Neutrophil (primary cell): ENCODE data around the gene DNAAF5.

Source experiments
- H3K27ac ChIP-seq: fragments of 200-600 bp; sonication (generic); 2 replicates; pipeline ENCODE4 v1.5.1; 2016; ENCODE audit warnings: mild to moderate bottlenecking, moderate library complexity
- H3K27me3 ChIP-seq: fragments of 200-600 bp; sonication (generic); 2 replicates; pipeline ENCODE4 v1.6.0; 2016; ENCODE audit warnings: mild to moderate bottlenecking
- H3K36me3 ChIP-seq: fragments of 200-600 bp; sonication (generic); 2 replicates; pipeline ENCODE4 v1.5.1; 2017
- H3K4me1 ChIP-seq, 2 experiments: fragments of 200-600 bp in 1 of 2; sonication (generic) in 1 of 2; 1 replicate in 1 of 2; 2 replicates in 1 of 2; pipeline versions ENCODE4 v1.5.1 to v1.6.1; 2013 to 2016; ENCODE audit warnings: low read depth in 1 of 2, low read length in 1 of 2, mild to moderate bottlenecking in 1 of 2, moderate library complexity in 1 of 2; ENCODE audit not compliant: control insufficient read depth in 1 of 2, insufficient read depth in 1 of 2
- H3K4me3 ChIP-seq, 2 experiments: fragments of 200-600 bp in 1 of 2; sonication (generic) in 1 of 2; 1 replicate in 1 of 2; 2 replicates in 1 of 2; pipeline ENCODE4 v1.5.1; 2013 to 2016; ENCODE audit warnings: low read depth in 1 of 2, low read length in 1 of 2, mild to moderate bottlenecking in 1 of 2, moderate library complexity in 1 of 2
- H3K9me3 ChIP-seq: fragments of 200-600 bp; sonication (generic); 2 replicates; pipeline ENCODE4 v1.5.1; 2016
- TF ChIP-seq, protein P1 (sequence below): fragments of 200-600 bp; sonication (generic); IDR thresholded peaks from 2 replicates; pipeline ENCODE4 v1.5.1; 2016; ENCODE audit warnings: antibody characterized with exemption

Gene DNAAF5

DNA sequence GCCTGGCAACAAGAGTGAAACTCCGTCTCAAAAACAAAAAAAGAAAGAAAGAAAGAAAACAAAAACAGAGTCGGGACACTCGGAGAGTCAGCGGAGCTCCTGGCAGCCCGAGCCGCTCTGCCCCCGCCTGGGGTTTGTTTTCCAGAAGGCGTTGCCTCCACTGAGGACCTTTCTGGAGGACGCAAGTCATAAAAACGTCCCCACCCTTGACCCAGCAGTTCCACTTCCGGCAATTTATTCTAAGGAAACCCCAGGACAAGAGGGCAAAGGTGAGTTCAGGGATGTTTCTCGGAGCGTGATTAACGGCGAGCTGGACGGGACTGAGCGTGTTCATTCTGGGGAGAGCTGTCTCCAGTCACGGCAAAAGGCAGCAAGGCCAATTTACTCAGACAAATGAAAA, 78.8 kb downstream of the DNAAF5 start:
- TF ChIP-seq, protein P1, sequence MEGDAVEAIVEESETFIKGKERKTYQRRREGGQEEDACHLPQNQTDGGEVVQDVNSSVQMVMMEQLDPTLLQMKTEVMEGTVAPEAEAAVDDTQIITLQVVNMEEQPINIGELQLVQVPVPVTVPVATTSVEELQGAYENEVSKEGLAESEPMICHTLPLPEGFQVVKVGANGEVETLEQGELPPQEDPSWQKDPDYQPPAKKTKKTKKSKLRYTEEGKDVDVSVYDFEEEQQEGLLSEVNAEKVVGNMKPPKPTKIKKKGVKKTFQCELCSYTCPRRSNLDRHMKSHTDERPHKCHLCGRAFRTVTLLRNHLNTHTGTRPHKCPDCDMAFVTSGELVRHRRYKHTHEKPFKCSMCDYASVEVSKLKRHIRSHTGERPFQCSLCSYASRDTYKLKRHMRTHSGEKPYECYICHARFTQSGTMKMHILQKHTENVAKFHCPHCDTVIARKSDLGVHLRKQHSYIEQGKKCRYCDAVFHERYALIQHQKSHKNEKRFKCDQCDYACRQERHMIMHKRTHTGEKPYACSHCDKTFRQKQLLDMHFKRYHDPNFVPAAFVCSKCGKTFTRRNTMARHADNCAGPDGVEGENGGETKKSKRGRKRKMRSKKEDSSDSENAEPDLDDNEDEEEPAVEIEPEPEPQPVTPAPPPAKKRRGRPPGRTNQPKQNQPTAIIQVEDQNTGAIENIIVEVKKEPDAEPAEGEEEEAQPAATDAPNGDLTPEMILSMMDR = no peak
- Histone ChIP-seq H3K27ac (no peak overlapping the region), H3K36me3 (no peaks in the 10 kb centered on the region), H3K4me3 (no peak overlapping the region), H3K9me3 (no peaks in the 10 kb centered on the region), H3K27me3 (peaks cover 45% of the 10 kb centered on the region), H3K4me1 (peaks cover 0 to 2% of the 10 kb centered on the region in 2 experiments)

DNA sequence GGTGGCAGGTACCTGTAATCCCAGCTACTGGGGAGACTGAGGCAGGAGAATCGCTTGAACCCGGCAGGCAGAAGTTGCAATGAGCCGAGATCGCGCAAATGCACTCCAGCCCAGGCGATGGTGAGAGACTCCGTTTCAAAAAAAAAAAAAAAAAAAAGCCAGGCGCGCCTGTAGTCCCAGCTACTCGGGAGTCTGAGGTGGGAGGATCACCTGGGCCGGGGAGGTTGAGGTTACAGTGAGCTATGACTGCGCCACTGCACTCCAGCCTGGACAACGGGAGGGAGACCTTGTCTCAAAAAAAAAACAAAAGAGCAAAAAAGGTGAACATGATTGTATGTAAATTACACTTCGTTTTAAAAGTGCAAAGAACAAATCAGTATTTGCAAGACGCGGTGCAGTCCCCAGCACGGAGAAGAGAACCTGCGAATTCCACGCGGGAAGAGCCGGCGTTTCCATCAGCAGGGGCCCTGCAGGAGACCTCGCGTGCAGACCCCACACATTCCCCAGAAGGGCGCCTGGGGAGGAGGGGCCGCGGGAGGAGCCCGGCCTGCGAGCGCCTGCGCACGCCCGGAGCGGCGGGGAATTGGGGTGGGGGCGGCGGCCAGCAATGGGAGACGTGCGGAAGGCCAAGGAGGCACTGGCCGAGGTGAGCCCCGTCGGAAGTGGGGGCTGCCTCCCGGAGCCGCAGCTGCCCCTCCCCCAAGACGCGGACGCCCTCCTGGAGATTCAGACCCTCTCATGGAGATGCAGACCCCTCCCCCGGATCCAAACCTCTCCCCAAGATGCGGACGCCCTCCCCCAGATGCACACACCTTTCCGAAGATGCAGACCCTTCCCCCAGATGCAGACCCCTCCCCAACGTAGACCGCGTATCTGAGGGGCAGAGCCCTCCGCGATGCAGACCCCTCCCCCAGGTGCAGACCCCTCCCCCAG, 89.1 kb downstream of the DNAAF5 start:
- TF ChIP-seq, protein P1 = no peak

DNA sequence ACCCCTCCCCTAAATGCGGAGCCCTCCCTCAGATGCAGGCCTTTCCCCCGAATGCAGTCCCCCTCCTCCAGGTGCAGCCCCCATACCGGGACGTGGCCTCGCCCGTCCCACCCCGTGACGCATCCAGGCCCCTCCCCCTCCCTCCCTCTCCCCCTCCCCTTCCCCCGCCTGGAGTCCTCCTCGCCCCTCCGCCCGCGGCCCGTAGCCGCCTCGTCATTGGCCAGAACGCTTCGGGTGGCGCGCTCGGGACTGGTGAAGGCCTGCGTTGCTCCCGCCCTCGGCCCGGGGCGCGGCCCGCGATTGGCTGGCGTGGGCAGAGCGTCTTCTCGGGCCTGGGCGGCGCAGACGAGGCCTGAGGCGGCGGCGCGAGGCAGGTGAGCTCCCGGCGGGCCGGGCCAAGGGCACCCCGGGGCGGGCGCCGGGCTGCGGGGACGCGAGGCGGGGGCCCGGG, 89.8 kb downstream of the DNAAF5 start:
- H3K4me3 ChIP-seq = peak overlapping the region in 1 of 2 experiments; percentile 44
- peaks cover 18 to 29% of the 10 kb centered on the region in 2 experiments for H3K4me1 ChIP-seq
- no peaks in the 10 kb centered on the region for H3K36me3 ChIP-seq
- H3K27me3 ChIP-seq = peaks cover 98% of the 10 kb centered on the region
- no peak overlapping the region for H3K27ac ChIP-seq
- no peaks in the 10 kb centered on the region for H3K9me3 ChIP-seq
- TF ChIP-seq, protein P1 = no peak

More for the DNA sequence above, 89.1 kb downstream of the DNAAF5 start:
- no peaks in the 10 kb centered on the region for H3K36me3 ChIP-seq
- H3K27me3 ChIP-seq = peaks cover 95% of the 10 kb centered on the region
- H3K4me1 ChIP-seq = peaks cover 18 to 29% of the 10 kb centered on the region in 2 experiments
- no peaks in the 10 kb centered on the region for H3K9me3 ChIP-seq
- H3K27ac ChIP-seq = no peak overlapping the region
- H3K4me3 ChIP-seq = peak overlapping the region in 1 of 2 experiments; percentile 44

DNA sequence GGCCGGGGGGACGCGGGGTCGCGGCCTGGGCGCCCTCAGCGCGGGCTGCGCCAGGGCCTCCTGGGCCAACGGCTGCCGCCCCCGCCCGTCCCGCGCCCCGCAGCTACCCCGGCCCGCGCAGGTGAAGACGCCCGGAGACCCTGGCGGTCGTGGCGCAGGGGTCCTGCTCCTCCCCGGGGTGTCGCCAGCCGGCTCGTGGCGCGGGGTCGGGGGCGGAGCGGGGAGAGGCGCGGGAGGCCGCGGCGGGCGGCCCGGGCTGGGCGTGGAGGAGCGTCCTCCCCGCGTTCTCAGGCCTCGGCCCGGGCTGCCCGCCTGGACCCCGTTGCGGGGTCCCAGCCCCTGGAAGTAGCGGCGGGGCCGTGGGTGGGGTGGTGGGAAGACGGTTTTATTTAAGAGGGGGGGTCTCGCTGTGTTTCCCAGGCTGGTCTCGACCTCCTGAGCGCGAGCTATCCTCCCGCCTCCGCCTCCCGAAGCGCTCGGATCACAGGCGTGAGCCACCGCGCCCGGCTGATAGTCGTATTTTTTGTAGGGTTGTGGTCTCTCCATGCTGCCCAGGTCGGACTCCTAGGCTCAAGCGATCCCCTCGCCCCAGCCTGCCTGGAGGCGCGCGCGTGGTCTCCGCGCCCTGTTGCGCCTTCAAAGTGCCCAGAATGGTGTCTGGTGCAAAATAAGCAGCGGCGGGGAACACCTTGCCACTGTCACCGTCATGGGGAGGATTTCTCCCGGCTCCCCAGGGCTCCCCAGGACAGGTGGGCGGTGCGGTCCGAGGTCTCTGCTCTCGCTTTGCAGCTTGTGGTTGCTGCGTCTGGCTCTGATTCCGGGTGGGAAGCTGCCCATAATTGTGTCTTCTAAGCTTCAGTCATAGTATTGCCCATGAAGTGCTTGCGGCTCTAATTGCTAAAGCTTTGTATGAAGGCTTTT, 90.5 kb downstream of the DNAAF5 start:
- no peak overlapping the region for H3K27ac ChIP-seq
- H3K4me3 ChIP-seq = peak overlapping the region; percentile 41 to 50
- TF ChIP-seq, protein P1 = no peak
- peaks cover 18 to 29% of the 10 kb centered on the region in 2 experiments for H3K4me1 ChIP-seq
- H3K27me3 ChIP-seq = peaks cover 98% of the 10 kb centered on the region
- no peaks in the 10 kb centered on the region for H3K36me3 ChIP-seq
- no peaks in the 10 kb centered on the region for H3K9me3 ChIP-seq

DNA sequence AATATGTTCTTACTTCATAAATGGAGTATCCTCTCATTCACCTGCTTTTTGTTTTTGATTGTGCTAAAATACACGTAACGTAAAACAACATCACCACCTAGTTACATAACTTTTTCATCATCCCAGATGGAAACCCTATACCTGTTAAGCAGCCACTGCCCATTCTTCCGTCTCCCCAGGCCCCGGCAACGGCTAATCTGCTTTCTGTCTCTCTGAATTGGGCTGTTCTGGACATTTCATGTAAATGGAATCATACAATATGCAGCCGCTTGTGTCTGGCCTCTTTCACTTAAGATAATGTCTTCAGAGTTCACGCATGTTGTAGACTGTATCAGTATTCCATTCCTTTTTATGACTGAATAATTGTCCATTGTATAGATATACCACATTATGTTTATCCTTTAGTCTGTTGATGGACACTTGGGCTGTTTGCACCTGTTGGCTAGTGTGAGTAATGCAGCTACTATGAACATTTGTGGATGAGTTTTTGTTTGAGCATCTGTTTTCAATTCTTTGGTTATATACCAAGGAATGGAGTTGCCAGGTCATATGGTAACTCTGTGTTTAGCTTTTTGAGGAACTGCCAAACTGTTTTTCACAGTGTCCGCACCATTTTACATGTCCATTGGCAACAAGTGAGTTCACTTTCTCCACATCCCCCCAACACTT, 91.7 kb downstream of the DNAAF5 start:
- Histone ChIP-seq H3K27me3 (peaks cover 98% of the 10 kb centered on the region), H3K9me3 (no peaks in the 10 kb centered on the region), H3K4me3 (no peak overlapping the region), H3K27ac (no peak overlapping the region), H3K4me1 (peaks cover 13 to 24% of the 10 kb centered on the region in 2 experiments), H3K36me3 (no peaks in the 10 kb centered on the region)
- TF ChIP-seq, protein P1 = no peak
